Stimulated activated naive CD8-positive, alpha-beta T cell treated with anti-CD3 and anti-CD28 coated beads, Interleukin-15, Interleukin-2, amounts not matched to agents 100 ng/mL and 50 ng/mL, for 24 hours (primary cell): ENCODE data around the gene ARSJ.

ENCODE experiments used
- H3K27ac Mint-ChIP-seq: one replicate; pipeline ENCODE4 v1.8.0; 2021; ENCODE audit warnings: mild to moderate bottlenecking, mixed read lengths
- H3K27me3 Mint-ChIP-seq: one replicate; pipeline ENCODE4 v1.8.0; 2021; ENCODE audit warnings: mixed read lengths
- H3K36me3 Mint-ChIP-seq: one replicate; pipeline ENCODE4 v1.8.0; 2021; ENCODE audit warnings: low read depth, mixed read lengths
- H3K4me1 Mint-ChIP-seq: one replicate; pipeline ENCODE4 v1.8.0; 2021; ENCODE audit warnings: low read depth, mixed read lengths
- H3K4me3 Mint-ChIP-seq: one replicate; pipeline ENCODE4 v1.8.0; 2021; ENCODE audit warnings: mild to moderate bottlenecking, mixed read lengths
- H3K9me3 Mint-ChIP-seq: one replicate; pipeline ENCODE4 v1.8.0; 2021; ENCODE audit warnings: mixed read lengths

ARSJ gene

DNA sequence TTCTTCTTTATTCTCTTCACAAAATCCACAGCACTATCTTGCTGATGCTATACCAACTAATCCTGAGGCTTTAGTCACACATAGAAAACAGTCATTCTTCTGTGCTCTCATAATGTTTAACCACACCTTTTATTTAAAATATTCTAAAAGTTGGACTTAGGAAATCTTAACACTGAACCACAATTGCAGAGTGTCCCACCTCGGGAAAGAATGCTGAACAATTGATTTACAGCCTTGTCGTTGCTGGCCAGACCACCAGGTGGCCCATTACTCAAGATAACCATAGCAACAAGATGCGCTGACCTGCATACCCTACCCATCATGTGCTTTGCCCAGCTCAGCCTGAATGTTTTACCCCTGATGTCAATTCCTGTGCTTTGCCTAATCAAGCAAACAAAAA, 100.8 kb downstream of the ARSJ start:
- Mint-ChIP-seq H3K36me3 (no peaks in the 10 kb centered on the region), H3K9me3 (no peaks in the 10 kb centered on the region), H3K4me1 (peaks cover 4% of the 10 kb centered on the region), H3K4me3 (no peak overlapping the region), H3K27ac (no peak overlapping the region), H3K27me3 (no peaks in the 10 kb centered on the region)

- Mint-ChIP-seq H3K36me3 (peaks cover 11% of the 10 kb centered on the region), H3K27me3 (no peaks in the 10 kb centered on the region), H3K27ac (no peak overlapping the region)
These were observed 105.0 kb downstream of the ARSJ start for GRCh38 chr4:113874480-113874879.

GRCh38 chr4:113873508-113873907, 105.9 kb downstream of the ARSJ start:
- Mint-ChIP-seq H3K36me3 (peaks cover 11% of the 10 kb centered on the region), H3K27me3 (no peaks in the 10 kb centered on the region), H3K4me3 (no peak overlapping the region), H3K4me1 (peaks cover 32% of the 10 kb centered on the region), H3K9me3 (peaks cover 13% of the 10 kb centered on the region), H3K27ac (no peak overlapping the region)

More at GRCh38 chr4:113874480-113874879, 105.0 kb downstream of the ARSJ start:
- Mint-ChIP-seq H3K9me3 (peaks cover 13% of the 10 kb centered on the region), H3K4me1 (peaks cover 26% of the 10 kb centered on the region), H3K4me3 (no peak overlapping the region)

DNA sequence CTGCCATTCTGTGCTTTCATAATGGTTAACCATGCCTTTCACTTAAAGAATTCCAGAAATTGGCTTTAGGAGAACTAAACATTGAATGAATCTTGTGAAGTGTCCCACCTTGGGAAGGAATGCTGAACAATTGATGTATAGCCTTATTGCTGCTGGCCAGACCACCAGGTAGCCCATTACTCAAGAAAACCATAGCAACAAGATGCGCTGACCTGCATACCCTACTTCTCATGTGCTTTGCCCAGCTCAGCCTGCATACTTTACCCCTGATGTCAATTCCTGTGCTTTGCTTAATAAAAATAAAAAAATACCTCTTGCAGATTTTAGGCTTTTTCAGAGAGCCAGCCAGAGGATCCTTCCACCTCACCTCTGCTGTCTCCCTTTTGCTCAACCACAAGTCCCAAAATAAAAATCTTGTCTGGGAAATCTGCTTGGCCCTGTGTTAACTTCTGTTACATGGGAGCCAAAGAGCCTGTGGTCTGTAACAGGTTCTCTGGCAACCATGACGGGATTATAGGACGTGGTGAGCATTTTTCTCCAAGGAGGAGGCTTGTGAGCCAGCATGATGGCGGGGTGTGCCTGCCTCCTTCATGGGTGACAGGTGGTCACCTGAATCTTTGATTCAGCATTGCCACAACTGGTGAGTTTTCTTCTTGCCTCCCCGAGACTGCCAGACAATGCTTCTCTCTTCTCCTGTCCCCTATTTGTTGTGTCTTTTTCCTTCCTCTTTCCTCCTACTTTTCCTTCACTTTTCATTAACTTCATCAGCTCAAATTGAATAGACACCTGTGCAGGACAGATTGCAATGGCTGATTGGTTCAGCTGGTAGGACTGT, 106.8 kb downstream of the ARSJ start:
- peaks cover 33% of the 10 kb centered on the region for H3K4me1 Mint-ChIP-seq

GRCh38 chr4:113871080-113871479, 108.4 kb downstream of the ARSJ start:
- Mint-ChIP-seq H3K27me3 (no peaks in the 10 kb centered on the region), H3K36me3 (peaks cover 11% of the 10 kb centered on the region), H3K9me3 (peaks cover 13% of the 10 kb centered on the region), H3K4me1 (peaks cover 33% of the 10 kb centered on the region), H3K4me3 (no peak overlapping the region), H3K27ac (peak overlapping the region; percentile 18)

More for the DNA sequence above, 106.8 kb downstream of the ARSJ start:
- Mint-ChIP-seq H3K27me3 (no peaks in the 10 kb centered on the region), H3K27ac (no peak overlapping the region), H3K9me3 (peaks cover 13% of the 10 kb centered on the region), H3K4me3 (no peak overlapping the region), H3K36me3 (peaks cover 11% of the 10 kb centered on the region)

DNA sequence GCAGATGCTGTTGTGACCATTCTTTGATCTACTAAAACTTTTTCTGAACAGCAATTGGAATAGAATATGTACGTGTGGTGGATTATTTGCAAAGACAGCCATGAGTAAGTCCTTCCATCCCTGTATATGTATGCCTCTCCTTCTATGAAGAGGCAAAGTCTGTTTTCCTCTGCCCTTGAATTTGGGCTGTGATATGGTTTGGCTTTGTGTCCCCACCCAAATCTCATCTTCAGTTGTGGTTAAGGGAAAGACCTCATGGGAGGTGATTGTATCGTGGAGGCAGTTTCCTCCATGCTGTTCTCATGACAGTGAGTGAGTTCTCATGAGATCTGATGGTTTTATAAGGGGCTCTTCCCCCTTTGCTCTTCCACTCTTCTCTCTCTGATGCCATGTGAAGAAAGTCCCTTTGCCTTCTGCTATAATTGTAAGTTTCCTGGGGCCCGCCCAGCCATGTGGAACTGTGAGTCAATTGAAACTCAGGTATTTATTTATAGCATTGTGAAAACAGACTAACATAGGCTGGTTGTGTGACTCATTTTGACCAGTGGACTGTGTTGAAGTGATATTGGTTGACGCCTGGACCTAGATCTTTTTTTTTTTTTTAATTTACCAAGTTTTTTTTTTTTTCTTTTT, 109.6 kb downstream of the ARSJ start:
- Mint-ChIP-seq H3K27ac (peak overlapping the region; percentile 96), H3K4me3 (peak overlapping the region; percentile 55), H3K36me3 (peaks cover 11% of the 10 kb centered on the region), H3K9me3 (peaks cover 13% of the 10 kb centered on the region), H3K27me3 (no peaks in the 10 kb centered on the region), H3K4me1 (peaks cover 33% of the 10 kb centered on the region)

DNA sequence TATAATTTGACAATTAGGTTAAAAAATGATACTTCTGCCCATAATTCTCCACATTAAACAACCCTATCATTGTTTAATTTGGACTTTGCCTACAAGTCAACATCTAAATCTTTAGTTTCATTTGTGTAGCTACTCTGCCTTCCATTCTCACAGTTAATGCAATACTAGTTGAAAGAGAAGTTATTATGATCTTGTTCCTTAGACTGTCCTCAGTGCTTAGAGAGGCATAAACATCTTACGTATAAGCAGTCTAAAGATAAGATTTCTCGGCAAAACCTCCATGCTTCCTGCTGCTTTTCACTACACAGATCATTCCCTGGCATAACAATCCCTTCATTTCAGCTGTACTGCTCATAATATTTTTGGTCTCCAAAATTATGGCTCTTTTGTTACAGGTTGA, 112.8 kb downstream of the ARSJ start:
- Mint-ChIP-seq H3K36me3 (peaks cover 11% of the 10 kb centered on the region), H3K4me1 (peaks cover 26% of the 10 kb centered on the region), H3K27ac (no peak overlapping the region), H3K27me3 (no peaks in the 10 kb centered on the region), H3K4me3 (no peak overlapping the region), H3K9me3 (peaks cover 13% of the 10 kb centered on the region)

DNA sequence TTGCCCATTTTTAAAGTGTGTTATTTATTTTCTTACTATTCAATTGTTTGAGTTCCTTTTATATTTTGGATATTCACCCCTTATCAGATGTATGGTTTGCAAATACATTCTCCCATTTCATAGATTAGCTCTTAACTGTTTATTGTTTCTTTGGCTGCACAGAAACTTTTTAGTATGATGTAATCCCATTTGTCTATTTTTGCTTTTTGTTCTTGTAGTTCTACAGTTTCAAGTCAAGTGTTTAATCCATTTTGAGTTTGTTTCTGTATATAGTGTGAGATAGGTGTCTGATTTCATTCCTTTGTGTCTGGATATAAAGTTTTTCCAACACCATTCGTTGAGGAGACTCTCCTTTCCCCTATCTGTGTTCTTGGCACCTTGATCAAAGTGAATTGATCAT, 120.5 kb downstream of the ARSJ start:
- H3K4me3 Mint-ChIP-seq, result no peak overlapping the region
- H3K4me1 Mint-ChIP-seq, result no peaks in the 10 kb centered on the region
- H3K27ac Mint-ChIP-seq, result no peak overlapping the region
- H3K27me3 Mint-ChIP-seq, result no peaks in the 10 kb centered on the region
- H3K9me3 Mint-ChIP-seq, result no peaks in the 10 kb centered on the region
- no peaks in the 10 kb centered on the region for H3K36me3 Mint-ChIP-seq

DNA sequence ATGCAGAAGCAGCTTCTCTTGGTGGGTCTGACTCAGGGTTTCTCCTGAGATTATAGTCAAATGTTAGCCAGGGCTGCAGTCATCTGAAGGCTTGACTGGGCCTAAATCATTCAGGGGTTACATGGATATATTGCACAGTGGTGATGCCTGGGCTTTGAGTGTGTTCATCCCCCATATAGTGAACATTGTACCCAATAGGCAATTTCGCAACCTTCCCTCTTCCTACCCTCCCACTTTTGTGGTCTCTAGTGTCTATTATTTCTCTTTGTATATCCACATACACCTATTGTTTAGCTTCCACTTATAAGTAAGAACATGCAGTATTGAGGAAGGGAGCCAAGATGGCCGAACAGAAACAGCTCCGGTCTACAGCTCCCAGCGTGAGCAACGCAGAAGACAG, 127.6 kb downstream of the ARSJ start:
- H3K4me3 Mint-ChIP-seq, result no peak overlapping the region
- H3K9me3 Mint-ChIP-seq, result no peaks in the 10 kb centered on the region
- no peak overlapping the region for H3K27ac Mint-ChIP-seq
- H3K27me3 Mint-ChIP-seq, result no peaks in the 10 kb centered on the region
- H3K36me3 Mint-ChIP-seq, result no peaks in the 10 kb centered on the region
- H3K4me1 Mint-ChIP-seq, result no peaks in the 10 kb centered on the region
